ENCODE results near the gene OR11L1.

GRCh38 chr1:247855911-247856310, 14.2 kb upstream of the OR11L1 start:
- TF ChIP-seq CTCF (IDR thresholded peaks at IDR 0.05; ENCODE audit: low read depth, low read length, poor library complexity, severe bottlenecking) = no peak
- no peak for TF ChIP-seq EZH2phosphoT487 (IDR thresholded peaks at IDR 0.05; ENCODE audit: borderline replicate concordance, low read length)

Measured in DOHH2 (cell line).